Activated CD4-positive, alpha-beta T cell treated with anti-CD3 and anti-CD28 coated beads for 1 hour (primary cell): ENCODE data around the gene AQR.
"Not testable (repeated sequence)": the region's sequence is repeated elsewhere in the genome, so short reads cannot be mapped to it uniquely, and the experiment has no call there.

Source experiments
- DNase-seq: peaks from one replicate; pipeline ENCODE4 v3.0.0-alpha.2; 2020

Gene AQR

GRCh38 chr15:34969340-34970097 is at the start of gene AQR:
AQR (minus strand) TSS chr15:34969742; CDS start chr15:34969613, 129 bp downstream.
- peak; percentile 82 for DNase-seq

GRCh38 chr15:35014241-35014640 is 44.7 kb upstream of the AQR start:
- DNase-seq = no peak

GRCh38 chr15:35013370-35013769 is 43.8 kb upstream of the AQR start:
- no peak for DNase-seq

- no peak for DNase-seq
Measured at GRCh38 chr15:35007397-35007796, 37.9 kb upstream of the AQR start.

GRCh38 chr15:35005933-35006332 is 36.4 kb upstream of the AQR start:
- no peak for DNase-seq

- no peak for DNase-seq
Measured at GRCh38 chr15:35003928-35004327, 34.4 kb upstream of the AQR start.

GRCh38 chr15:35000511-35000910 is 31.0 kb upstream of the AQR start:
- no peak for DNase-seq

GRCh38 chr15:34999906-35000305 is 30.4 kb upstream of the AQR start:
- DNase-seq = no peak

GRCh38 chr15:34994925-34995324 is 25.4 kb upstream of the AQR start:
- DNase-seq = no peak

GRCh38 chr15:34993877-34994276 is 24.3 kb upstream of the AQR start:
- no peak for DNase-seq

- no peak for DNase-seq
Measured at GRCh38 chr15:34993412-34993811, 23.9 kb upstream of the AQR start.

- DNase-seq = peak; percentile 77
Measured at GRCh38 chr15:34988027-34988902, 18.7 kb upstream of the AQR start, which contains the start of gene ZNF770. ZNF770 (minus strand) TSS chr15:34988287; CDS start chr15:34983434, 4,853 bp downstream.

- no peak for DNase-seq
Measured at GRCh38 chr15:34987609-34988026, 18.1 kb upstream of the AQR start.

GRCh38 chr15:34986771-34987480 is 17.4 kb upstream of the AQR start:
- no peak for DNase-seq

GRCh38 chr15:34986326-34986725 is 16.8 kb upstream of the AQR start:
- no peak for DNase-seq

- DNase-seq = no peak
Measured at GRCh38 chr15:34984889-34985630, 15.5 kb upstream of the AQR start.

- DNase-seq = no peak
Measured at GRCh38 chr15:34976743-34977142, 7.2 kb upstream of the AQR start.

GRCh38 chr15:34976073-34976472 is 6.5 kb upstream of the AQR start:
- no peak for DNase-seq

GRCh38 chr15:34973512-34973911 is 4.0 kb upstream of the AQR start:
- no peak for DNase-seq

- DNase-seq = not testable (repeated sequence)
Measured at GRCh38 chr15:34970098-34970643, 629 bp upstream of the AQR start.

GRCh38 chr15:34964277-34964676 is 5.3 kb downstream of the AQR start:
- no peak for DNase-seq

- no peak for DNase-seq
Measured at GRCh38 chr15:34953851-34954250, 15.7 kb downstream of the AQR start.
